ENCODE measurements around the gene FLAD1.

The FLAD1 gene

GRCh38 chr1:154982897-154983648 is at the start of gene FLAD1:
FLAD1 (plus strand) TSS chr1:154983344; CDS start chr1:154983695, 351 bp downstream.
- DNase-seq (ENCODE audit: low spot score) = peak; percentile 100

GRCh38 chr1:154934358-154934948 is 48.7 kb upstream of the FLAD1 start:
- DNase-seq (ENCODE audit: low spot score) = no peak

GRCh38 chr1:154935749-154936554 is 47.2 kb upstream of the FLAD1 start:
- no peak for DNase-seq (ENCODE audit: low spot score)

- peak; percentile 97 for DNase-seq (ENCODE audit: low spot score)
These were observed 46.5 kb upstream of the FLAD1 start, which contains the start of gene PMVK for GRCh38 chr1:154936555-154937084. PMVK (minus strand) TSS chr1:154936719; CDS start chr1:154936685, 34 bp downstream.

- DNase-seq (ENCODE audit: low spot score) = peak; percentile 96
These were observed 45.8 kb upstream of the FLAD1 start for GRCh38 chr1:154937085-154937987.

GRCh38 chr1:154937988-154938386 is 45.2 kb upstream of the FLAD1 start:
- DNase-seq (ENCODE audit: low spot score) = no peak

- no peak for DNase-seq (ENCODE audit: low spot score)
These were observed 44.3 kb upstream of the FLAD1 start for GRCh38 chr1:154938604-154939399.

GRCh38 chr1:154940213-154940560 is 43.0 kb upstream of the FLAD1 start:
- DNase-seq (ENCODE audit: low spot score) = no peak

- DNase-seq (ENCODE audit: low spot score) = no peak
These were observed 42.4 kb upstream of the FLAD1 start for GRCh38 chr1:154940651-154941194.

GRCh38 chr1:154941333-154942013 is 41.7 kb upstream of the FLAD1 start:
- DNase-seq (ENCODE audit: low spot score) = peak; percentile 52

GRCh38 chr1:154943649-154944400 is 39.3 kb upstream of the FLAD1 start:
- DNase-seq (ENCODE audit: low spot score) = peak; percentile 49

- DNase-seq (ENCODE audit: low spot score) = no peak
These were observed 38.6 kb upstream of the FLAD1 start for GRCh38 chr1:154944401-154945159.

- DNase-seq (ENCODE audit: low spot score) = no peak
These were observed 37.8 kb upstream of the FLAD1 start for GRCh38 chr1:154945160-154945961.

- DNase-seq (ENCODE audit: low spot score) = no peak
These were observed 36.9 kb upstream of the FLAD1 start for GRCh38 chr1:154945962-154946850.

GRCh38 chr1:154948079-154948478 is 35.1 kb upstream of the FLAD1 start:
- no peak for DNase-seq (ENCODE audit: low spot score)

GRCh38 chr1:154951901-154952657 is 31.1 kb upstream of the FLAD1 start:
- DNase-seq (ENCODE audit: low spot score) = no peak
